ENCODE measurements around the gene GABBR1.

Gene GABBR1

GRCh38 chr6:29524044-29524443 is 108.9 kb downstream of the GABBR1 start:
- no peak for DNase-seq

GRCh38 chr6:29522227-29522626 is 110.8 kb downstream of the GABBR1 start:
- no peak for DNase-seq

GRCh38 chr6:29521006-29521680 is 111.8 kb downstream of the GABBR1 start:
- DNase-seq: no peak

GRCh38 chr6:29520232-29520631 is 112.8 kb downstream of the GABBR1 start:
- DNase-seq: no peak

- no peak for DNase-seq
Measured at GRCh38 chr6:29519291-29520010, 113.5 kb downstream of the GABBR1 start.

- no peak for DNase-seq
Measured at GRCh38 chr6:29517728-29518440, 115.1 kb downstream of the GABBR1 start.

- no peak for DNase-seq
Measured at GRCh38 chr6:29517245-29517644, 115.7 kb downstream of the GABBR1 start.

GRCh38 chr6:29516108-29516507 is 116.9 kb downstream of the GABBR1 start:
- peak; percentile 4 for DNase-seq

- DNase-seq: no peak
Measured at GRCh38 chr6:29510746-29511300, 122.2 kb downstream of the GABBR1 start.

GRCh38 chr6:29510202-29510601 is 122.8 kb downstream of the GABBR1 start:
- DNase-seq: no peak

All from DMS 273 treated with DMSO at 0.1 percent for 48 hours (cell line).